ENCODE data around the gene MYO7A.
A peak's percentile ranks its signal among the peaks of the same experiment; 100 is the strongest.
"Not testable (repeated sequence)": the region's sequence is repeated elsewhere in the genome, so short reads cannot be mapped to it uniquely, and the experiment has no call there.

MYO7A gene

DNA sequence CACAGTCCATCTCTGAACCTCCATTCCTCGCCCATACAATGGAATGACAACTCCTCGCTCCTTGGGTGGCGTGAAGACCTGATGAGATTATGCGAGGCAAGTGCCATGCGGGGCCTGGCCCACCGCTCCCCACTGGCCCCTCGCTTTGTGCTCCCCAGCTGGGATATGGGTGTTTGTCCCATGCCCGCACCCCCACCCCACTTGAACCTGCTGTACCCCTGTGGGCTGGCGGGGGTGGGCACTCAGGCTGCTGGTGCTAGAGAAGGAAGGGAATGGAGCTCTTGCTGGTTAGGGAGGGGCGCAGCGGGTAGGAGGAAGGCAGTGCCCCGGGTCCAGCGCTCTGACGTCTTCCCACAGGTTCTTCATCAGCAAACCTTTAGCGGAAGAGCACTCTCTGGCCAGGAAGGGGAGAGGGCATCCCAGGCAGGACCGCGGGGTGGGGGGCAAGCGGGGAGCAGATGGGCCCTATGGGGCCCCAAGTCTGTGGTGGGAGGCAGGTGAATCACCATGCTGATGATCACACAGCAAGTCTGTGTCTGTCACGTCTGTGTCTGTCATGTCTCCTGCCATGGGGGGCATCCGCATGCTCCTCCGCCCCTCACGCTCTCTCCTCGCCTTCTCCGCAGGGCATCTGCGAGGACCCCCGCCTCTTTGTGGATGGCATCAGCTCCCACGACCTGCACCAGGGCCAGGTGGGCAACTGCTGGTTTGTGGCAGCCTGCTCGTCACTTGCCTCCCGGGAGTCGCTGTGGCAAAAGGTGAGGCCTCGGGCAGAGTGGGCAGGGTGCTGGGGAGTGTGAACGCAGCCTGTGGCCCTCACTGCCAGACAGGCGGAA lies 34.8 kb upstream of the MYO7A start:
- DNase-seq = no peak

DNA sequence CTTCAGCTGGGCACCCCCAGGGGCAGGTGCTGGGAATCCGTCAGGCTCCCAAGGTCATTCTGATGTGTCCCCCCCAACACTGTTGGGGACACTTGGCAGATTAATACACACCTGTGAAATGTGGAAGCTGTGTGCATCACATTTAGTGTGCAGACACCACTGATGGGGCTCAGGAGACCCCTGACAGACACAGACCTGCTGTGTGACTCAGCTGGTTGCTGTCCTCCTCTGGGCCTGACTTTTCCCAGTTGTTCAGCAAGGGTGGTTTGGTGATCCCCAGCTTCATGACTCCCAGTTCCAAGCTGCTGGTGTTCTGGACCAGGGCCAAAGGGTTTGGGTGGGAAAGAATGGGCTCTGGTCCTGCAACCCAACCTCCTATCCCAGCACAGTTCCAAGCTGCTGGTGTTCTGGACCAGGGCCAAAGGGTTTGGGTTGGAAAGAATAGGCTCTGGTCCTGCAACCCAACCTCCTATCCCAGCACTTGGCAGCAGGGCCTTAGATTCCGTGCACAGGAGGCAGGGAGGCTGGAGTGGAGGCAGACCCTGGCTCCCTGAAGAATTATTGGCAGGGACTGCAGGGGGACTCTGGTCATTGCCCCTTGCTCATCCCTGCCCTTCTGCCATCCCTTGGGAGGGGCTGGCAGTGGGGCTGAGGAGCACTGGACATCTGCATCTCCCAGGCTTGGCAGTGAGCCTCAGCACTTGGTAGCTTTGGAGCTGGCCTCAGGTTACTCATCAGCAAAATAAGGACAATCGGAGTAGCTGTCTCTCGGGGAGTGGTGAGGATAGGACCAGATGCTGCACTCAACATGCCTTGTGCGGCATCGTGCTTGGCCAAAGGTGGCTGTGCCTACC lies 33.8 kb upstream of the MYO7A start:
- DNase-seq = no peak

DNA sequence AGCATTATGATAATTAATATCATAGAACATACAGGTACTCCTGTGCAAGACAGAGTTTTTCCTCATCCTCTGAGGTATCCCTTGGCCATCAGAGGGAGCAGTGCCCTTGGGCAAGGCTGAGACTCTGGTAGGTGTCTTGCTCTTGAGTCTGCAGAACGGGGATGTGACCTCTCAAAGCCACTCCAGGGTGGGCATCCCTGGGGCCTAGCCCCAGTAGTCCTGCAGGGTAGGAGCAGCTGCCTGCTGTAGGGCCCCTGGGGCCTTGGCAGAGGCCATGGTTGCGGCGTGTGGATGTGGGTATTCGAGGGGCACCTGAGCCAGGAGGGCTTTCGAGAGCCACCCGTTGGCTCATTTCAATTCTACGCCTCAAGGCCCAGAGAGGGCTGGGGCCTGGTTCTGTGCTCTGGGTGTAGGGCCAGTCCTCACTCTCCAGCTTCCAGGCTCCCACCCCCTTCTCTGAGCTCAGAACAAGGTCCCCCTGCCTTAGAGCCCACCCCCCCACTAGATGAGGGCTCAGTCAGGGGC lies 33.1 kb upstream of the MYO7A start:
- DNase-seq = no peak

DNA sequence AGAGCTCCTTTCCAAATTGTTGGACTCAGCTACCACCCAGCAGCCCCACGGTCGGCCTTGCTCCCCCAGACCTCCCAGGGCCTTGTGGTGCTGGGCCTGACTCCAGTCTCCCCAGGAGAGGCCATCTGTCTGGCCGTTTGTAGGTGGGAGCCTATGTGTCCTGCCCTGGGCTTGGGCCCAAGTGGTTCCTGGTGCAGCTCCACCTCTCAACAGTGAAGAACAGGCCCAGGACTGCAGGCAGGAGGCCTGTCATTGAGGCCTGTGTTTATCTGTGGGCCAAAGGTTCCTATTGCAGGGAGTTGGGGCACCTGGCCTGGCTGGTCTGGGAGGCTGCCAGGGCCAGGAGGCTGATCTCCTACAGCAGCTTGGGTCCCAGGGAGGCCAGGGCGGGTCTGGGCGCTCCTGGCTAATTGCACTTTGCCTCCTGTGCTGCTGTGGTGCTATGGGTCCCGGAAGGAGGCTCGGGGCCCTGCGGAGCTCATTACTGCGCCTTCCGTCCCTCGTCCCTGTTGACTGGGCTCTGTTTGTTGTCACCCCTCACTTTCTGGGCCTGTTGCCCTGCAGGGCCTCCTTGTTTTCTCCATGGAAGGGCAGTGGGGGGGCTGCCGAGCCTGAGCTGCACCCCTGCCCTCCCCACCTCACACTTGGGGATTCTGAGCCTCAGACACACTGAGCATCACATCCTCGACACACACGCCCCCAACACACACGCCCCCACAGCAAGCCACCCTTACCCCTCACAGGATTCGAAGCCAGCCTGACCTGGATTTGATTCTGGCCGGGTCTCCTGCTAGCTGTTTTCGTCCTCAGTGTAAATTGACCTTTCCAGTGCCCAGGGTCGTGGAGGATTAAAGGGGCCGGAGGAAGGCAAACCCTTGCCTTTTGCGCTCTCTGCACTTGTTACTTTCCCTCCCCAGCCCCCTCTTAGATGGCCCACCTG lies 32.2 kb upstream of the MYO7A start:
- DNase-seq = no peak

DNA sequence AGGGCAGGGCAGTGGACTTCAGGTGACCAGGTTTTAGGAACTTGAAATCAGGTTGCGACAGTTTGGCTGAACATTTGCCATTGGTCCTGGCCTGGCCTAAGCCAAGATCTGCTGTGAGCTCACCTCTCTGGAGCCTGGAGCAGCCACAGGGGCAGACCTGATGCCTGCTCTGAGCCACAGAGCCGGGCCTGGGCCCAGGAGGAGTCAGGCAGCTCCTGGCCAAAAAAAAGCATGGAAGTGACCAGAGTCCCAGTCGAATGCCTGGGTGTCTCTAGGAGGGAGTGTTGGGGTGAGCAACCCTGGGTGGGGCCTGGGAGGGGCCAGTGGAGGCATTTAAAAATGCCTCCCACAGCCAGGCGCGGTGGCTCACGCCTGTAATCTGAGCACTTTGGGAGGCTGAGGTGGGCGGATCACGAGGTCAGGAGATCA lies 31.4 kb upstream of the MYO7A start:
- DNase-seq = no peak

DNA sequence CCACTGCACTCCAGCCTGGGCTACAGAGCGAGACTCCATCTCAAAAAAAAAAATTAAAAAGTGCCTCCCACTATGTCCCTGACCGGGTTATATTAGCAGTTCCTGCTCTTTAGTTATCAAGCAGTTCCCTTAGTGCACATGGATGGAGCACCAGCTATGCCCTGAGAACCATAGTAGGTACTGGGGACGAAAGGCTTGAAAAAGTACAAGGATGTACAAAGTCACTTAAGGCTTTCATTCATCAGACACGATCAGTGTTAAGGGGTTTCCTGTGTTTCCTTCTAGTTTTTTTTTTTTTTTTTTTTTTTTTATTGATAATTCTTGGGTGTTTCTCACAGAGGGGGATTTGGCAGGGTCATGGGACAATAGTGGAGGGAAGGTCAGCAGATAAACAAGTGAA lies 30.9 kb upstream of the MYO7A start:
- not testable (repeated sequence) for DNase-seq

DNA sequence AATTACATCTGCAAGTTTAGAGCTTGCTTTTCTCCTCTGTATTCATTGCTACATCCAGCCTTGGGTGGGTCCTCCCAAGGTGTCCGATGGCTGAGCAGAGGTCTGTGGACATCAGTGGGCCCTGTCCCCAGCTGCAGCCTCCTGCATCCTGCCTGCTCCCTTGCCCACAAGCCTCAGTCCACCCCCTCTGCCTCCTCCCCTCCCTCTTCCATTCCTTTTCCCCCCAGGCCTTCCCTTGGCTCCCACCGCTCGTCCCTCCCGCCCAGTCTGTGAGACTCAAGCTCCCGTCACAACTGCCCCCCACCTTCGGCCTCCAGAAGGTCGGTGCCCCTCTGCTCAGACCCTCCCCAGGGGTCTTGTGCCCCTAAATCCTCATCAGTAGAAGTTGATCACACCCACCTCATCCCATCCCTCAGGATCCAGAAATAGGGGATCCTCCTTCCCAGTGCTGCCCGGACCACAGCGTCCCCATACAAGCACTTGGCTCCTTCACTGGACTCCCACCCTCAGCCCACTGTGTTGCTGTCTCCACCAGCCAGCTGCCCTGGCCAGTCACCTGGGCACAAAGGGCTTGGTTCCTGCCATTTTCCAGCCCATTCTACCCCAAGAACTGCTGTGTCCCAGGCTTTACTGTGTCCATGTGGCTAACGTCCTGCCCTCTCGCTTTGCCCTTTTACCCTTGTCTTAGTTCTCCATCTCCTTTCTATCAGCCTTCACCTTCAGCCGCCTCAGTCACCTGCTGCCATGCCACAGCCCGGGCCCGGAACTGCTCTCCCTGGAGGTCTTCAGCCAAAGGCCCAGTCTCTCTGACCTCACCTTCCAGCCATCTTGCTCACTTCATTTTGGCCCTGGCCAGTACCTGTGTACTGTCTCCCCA lies 27.6 kb upstream of the MYO7A start:
- DNase-seq = no peak

DNA sequence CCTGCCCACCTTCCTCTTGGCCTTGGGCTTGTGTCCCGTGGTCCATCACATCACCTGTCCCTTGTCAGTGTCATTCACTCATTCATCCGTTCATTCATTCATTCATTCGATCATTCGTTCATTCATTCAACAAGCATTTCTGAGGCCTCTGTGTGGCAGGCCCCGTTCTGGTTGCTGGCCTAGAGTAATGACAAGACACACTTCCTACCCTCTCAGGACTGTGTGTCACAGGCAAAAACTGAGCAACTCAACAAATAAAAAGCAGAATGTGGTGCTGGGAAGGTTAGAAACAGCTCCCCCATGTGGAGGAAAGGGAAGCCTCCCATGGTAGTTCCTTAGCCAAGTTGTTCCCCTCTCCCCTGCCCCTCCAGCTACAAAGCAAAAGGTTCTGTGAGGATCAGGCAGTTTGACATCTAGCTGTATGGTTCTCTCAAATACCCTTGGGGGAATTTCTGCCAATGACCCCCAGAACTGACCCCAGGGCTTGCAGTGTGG lies 27.0 kb upstream of the MYO7A start:
- no peak for DNase-seq

DNA sequence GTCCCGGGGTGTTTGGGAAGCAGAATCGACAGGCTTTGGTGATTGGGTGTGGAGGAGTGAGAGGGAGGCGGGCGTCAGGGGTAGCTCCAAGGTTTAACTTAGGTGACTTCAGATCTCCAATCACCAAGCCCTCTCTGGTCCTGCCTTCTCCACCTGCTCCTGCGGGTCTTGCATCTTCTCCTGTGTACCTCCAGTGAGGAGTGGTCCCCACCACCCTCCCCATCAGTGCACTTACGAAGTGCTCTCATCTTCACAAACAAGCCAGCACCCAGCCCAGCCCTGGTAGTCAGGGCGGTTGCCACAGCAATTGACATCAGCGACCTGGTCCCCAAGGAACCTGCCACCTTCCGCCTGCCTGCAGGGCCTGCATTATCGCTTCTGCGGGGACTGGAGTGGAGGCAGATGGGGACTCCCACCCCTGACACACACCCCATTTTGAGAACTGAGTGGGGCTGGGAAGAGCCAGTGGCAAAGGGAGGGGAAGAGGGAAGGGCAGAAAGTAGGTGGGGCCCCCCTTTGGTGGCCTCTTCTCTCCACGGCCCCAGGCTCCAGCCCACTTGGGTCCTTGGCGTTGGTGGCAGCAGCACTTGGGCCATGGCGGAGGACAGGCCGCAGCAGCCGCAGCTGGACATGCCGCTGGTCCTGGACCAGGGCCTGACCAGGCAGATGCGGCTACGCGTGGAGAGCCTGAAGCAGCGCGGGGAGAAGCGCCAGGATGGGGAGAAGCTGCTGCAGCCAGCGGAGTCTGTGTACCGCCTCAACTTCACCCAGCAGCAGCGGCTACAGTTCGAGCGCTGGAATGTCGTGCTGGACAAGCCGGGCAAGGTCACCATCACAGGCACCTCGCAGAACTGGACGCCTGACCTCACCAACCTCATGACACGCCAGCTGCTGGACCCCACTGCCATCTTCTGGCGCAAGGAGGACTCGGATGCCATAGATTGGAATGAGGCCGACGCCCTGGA lies 25.5 kb upstream of the MYO7A start, which contains the start of gene OMP:
Gene OMP, plus strand, starts transcription at position 595 of the 965 bp plus-strand sequence. Its CDS starts 0 bp downstream, at position 595.
- DNase-seq = no peak

DNA sequence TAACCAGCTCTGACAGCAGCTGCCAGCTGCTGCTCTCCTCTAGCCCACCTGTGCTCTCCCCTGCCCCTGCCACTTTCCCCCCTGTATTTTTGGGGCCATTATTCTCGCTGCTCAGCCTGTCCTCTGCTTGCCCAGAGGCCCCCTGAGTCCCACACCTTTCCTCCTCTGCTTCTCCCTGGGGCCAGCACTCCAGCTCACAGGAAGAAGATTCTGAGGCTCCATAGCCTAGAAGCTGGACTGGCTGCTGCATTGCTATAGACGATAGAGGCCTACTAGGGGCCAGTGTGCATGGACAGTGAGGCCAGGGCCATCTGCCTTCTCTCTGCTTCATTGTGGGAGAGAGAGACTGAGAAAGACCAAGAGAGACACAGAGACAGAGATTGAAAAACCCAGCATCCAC lies 24.7 kb upstream of the MYO7A start:
- no peak for DNase-seq

DNA sequence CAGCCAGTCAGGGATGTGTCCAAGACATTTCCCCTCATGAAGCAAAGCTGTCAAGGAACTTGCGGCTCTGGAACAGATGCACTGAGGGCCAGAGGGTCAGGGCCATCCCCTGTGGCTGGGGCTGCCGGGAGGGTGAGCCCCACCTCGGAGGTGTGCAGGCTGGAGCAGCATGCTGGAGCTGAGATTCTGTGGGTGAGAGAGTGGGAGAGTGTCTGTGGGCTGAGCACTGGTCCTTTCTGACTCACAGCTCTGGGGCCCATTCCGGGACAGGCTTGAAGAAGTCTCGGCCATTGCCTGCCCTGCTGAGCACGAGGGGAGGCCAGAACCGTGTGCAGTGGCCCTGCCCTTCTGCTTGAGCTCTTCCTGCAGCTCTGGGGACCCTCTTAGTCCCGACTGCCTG lies 23.3 kb upstream of the MYO7A start:
- DNase-seq = no peak

DNA sequence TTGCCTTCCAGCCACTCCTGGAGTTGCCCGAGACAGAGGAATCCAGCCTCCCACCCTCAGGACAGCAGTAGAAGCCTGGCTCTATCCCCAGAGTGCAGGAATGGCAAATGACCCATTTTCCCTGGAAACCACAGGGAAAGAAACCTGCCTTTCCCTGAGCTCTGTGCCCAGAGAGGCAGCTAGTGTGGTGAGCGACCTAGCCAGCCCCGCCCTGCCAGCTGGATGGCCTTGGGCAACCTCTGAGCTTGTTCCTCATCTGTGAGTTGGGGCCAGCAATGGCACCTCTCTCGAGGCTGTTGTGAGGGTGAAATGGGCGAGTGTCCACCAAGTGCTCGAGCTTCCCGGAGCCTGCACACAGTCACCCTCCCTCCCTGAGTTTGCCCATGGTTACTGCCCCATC lies 21.7 kb upstream of the MYO7A start:
- DNase-seq = no peak

DNA sequence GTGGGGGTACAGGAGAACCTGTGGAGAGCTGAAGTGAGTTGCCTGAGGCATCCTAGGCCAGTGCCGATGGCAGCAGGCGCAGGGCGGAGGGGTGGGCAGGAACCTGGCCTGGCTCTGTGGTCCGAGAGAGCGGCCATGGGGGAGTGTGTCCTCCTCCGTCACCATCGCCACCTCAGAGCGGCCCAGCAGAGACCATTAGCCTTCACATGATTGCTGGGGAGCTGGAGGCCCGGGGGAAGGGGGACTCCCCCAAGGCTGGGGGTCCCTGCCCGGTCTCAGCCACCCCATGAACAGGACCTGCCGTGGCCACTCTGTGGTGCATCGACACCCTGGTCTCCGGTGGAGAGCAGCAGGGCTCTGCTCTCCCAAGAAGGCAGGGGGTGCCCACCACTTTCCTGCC lies 21.3 kb upstream of the MYO7A start:
- DNase-seq = no peak

DNA sequence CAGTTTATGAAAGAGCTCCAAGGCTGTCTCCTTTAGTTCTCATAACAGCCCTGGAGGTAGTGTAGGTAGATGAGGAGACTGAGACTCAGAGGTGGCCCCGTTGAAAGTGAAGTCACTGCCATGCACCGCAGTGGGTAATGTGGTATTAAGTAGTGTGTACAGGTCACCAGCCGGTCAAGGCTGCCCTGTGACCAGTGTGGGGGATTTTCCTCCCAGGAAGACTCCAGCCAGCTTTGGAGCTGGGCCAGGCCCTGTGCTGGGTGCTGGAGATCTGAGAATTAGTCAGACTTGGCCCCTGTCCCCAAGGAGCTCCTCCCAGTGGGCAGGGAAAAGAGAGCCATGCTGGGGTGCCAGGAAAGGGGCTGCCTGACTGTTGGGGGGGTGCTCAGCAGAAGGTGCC lies 20.1 kb upstream of the MYO7A start:
- peak; percentile 87 for DNase-seq

DNA sequence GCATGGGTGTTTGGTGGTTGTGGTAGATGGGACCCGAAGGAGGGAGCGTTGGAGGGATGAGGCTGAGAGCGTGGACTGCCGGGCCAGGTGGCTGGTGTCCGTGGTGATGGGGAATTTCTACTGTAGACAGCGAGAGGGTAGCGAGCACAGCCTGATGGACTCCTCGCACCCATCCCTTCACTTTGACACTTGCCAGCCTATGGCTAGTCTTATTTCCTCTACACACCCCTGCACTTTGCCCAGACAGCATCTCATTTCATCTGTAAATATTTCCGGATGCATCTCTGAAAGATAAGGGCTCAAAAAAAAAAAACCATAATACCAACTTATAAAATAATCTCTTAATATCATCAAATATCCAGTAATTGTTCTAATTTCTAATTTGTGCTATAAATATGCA lies 19.6 kb upstream of the MYO7A start:
- no peak for DNase-seq

DNA sequence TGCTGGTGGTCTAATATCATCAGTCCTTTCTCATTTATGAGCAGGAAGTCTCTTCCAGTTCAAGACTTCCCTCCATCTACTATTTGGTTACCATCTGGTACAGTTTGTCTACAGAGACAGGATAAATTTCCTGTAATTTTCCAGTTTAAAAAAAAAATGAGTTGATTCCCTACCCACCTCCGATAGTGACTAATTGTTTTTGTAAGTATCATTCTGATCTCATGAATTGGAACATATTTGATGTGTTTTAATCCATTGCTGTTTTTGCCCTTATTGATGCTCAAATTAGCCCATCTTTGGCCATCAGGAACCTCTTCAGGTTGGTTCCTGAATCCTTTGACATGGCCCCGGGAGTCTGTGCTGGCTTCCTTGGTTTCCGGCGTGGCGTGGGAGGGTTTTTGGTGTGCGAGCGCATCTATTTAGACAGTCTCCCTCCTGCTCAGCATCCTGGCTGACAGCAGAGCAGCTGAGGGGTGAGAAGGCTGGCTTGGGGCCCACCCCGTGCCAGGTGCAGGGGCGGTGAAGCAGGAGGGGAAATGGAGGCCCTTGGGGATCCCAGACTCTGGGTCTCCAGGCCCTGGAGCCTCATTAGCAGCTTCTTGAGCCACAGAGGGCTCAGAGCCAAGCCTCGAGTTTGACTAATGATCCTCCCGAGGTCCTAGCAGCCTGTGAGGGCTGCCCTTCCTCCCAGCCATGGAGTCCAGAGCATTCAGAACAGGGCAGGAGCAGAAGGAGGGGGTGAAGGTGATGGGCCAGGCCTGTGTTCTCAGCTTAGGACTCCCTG lies 18.6 kb upstream of the MYO7A start:
- DNase-seq = peak; percentile 67

DNA sequence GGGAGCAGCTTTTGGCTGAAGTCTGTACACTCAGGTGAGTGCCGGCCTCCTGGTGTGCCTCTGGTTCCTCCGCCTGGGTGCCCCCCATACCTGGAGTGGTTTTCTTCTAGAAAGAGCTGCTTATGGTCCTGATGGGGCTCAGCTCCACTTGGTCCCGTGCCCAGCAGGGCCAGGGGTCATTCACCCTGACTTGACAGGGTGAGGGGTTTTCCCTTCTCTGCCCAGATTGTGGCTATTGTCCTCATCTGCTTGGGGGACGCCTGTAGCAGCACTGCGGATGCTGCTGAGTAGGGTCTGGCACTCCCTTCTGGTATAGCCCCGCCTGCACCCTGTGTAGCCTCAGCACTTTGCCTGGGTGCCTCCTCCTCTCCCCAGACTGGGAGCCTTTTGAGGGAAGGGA lies 17.2 kb upstream of the MYO7A start:
- DNase-seq = no peak

DNA sequence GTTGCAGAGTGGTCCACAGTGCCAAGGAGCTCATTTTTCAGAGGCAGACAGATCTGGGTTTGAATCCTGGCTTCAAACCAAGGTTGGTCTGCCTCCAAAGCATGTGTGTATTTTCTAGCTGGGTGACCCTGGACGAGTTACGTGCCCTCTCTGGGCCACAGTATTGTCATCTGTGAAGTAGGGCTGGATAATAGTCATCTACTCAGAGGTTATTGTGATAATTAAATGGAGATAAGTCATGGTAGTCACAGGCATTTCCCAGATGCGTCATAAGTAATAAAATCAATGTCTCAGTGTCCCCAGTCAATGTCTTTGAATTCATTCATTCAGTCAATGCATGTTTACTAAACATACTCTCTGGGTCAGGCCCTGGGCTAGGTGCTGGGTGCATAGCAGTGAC lies 16.8 kb upstream of the MYO7A start:
- no peak for DNase-seq

DNA sequence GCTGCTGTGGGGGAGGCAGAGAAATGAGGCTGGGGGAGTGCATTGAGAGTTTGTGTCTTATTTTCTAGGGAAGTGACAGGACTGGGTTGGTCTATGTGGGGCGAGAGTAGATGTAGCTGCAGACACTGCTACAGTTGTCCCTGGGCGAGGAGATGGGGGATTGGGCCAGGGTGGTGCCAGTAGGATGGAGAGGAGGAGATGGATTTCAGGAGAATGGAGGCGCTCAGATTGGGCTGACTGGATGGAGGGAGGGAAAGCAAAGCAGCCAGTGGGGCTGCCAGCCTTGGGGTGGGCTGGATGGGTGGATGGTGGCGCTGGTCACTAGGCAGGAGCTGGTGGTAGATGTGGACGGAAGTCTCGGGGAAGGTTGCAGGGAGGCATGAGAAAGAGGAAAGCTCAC lies 16.1 kb upstream of the MYO7A start:
- no peak for DNase-seq
